ENCODE data around the gene DOK3. TPM values are rescaled to one million over a fixed set of nuclear protein-coding genes. Genes with fewer than 3 reads are reported as not detected.

The DOK3 gene
- polyA plus RNA-seq, 2 of the 4 experiments (the other 2 are of a cell fraction), result 1.3 to 7.1 TPM

GRCh38 chr5:177529247-177530203 is 19.9 kb upstream of the DOK3 start:
- H3K9me3 ChIP-seq, result no peaks in the 10 kb centered on the region
- no peak overlapping the region for H3K27ac ChIP-seq
- FAIRE-seq (no peak), ATAC-seq (0 out of 6 replicates have a peak, but pooled peaks of 1 of the 2 experiments have one; percentile 27), DNase-seq (ENCODE audit: low read depth in 1 of 2, low spot score in 1 of 2) (no peak)
- CTCF ChIA-PET, result interaction anchor here (1.0 to 3.8 kb wide), 2 partner anchors 16 to 28 kb away, joined by 5 to 18 read pairs; no protein-coding TSS in a partner anchor
- no peak overlapping the region for H3K4me3 ChIP-seq
- H3K4me2 ChIP-seq, result no peak overlapping the region
- POLR2A ChIA-PET, result interaction anchor here (1.6 kb wide), 1 partner anchor 12 kb away, joined by 3 read pairs; the partner anchor contains the start of gene DDX41
- H3K4me1 ChIP-seq, result no peaks in the 10 kb centered on the region
- TF ChIP-seq FOXS1 (CRISPR knock-in tag; IDR thresholded peaks at IDR 0.05), result no peak
- 91% methylated on average over 12 of the region's 12 CpGs for WGBS (ENCODE audit: missing lambda C conversion rate)

- FAIRE-seq (no peak), DNase-seq (ENCODE audit: low read depth in 1 of 2, low spot score in 1 of 2) (no peak), ATAC-seq (no peak)
- WGBS (ENCODE audit: missing lambda C conversion rate), result 95% methylated on average over 10 of the region's 10 CpGs
- Histone ChIP-seq H3K4me2 (no peak overlapping the region), H3K4me3 (no peak overlapping the region), H3K27ac (no peak overlapping the region), H3K9me3 (no peaks in the 10 kb centered on the region), H3K4me1 (no peaks in the 10 kb centered on the region)
- POLR2A ChIA-PET, result interaction anchor here (1.6 kb wide), 1 partner anchor 11 kb away, joined by 3 read pairs; the partner anchor contains the start of gene DDX41
- CTCF ChIA-PET, result interaction anchor here (0.6 to 1.3 kb wide), 2 partner anchors 149 to 158 kb away, joined by 3 to 4 read pairs; no protein-coding TSS in a partner anchor
- TF ChIP-seq MAZ (IDR thresholded peaks at IDR 0.05; ENCODE audit: borderline replicate concordance, low read depth, low read length) (no peak), CBX2 (IDR thresholded peaks at IDR 0.05; ENCODE audit: borderline replicate concordance, low read depth) (no peak), CTCF (IDR thresholded peaks at IDR 0.05) (no peak)
Measured at GRCh38 chr5:177528631-177529030, 19.0 kb upstream of the DOK3 start.

GRCh38 chr5:177527595-177527994 is 18.0 kb upstream of the DOK3 start:
- POLR2A ChIA-PET, result interaction anchor here (1.6 kb wide), 1 partner anchor 10 kb away, joined by 3 read pairs; the partner anchor contains the start of gene DDX41
- TF ChIP-seq EHF (CRISPR knock-in tag; IDR thresholded peaks at IDR 0.05) (no peak), USF2 (IDR thresholded peaks at IDR 0.05) (no peak), ZSCAN20 (CRISPR knock-in tag; IDR thresholded peaks at IDR 0.05) (no peak), ZC3H11A (IDR thresholded peaks at IDR 0.05) (no peak), TP53 (CRISPR knock-in tag; IDR thresholded peaks at IDR 0.05) (no peak), CHD4 (IDR thresholded peaks at IDR 0.05; ENCODE audit: borderline replicate concordance) (no peak), BHLHE40 (IDR thresholded peaks at IDR 0.05; ENCODE audit: low read depth, low read length) (no peak), POLR2AphosphoS2 (conservative IDR thresholded peaks at IDR 0.05; ENCODE audit: low read length) (no peak), JUN (IDR thresholded peaks at IDR 0.05) (no peak), ESRRA (IDR thresholded peaks at IDR 0.05; ENCODE audit: borderline replicate concordance, low read length) (no peak), RCOR1 (IDR thresholded peaks at IDR 0.05; ENCODE audit: low read depth, low read length) (no peak)
- Histone ChIP-seq H3K9me3 (no peaks in the 10 kb centered on the region), H3K4me2 (no peak overlapping the region), H3K27ac (no peak overlapping the region), H3K4me3 (no peak overlapping the region), H3K4me1 (no peaks in the 10 kb centered on the region)
- FAIRE-seq (no peak), ATAC-seq (no peak), DNase-seq (ENCODE audit: low read depth in 1 of 2, low spot score in 1 of 2) (no peak)
- CTCF ChIA-PET, result interaction anchor here (0.7 to 1.3 kb wide), 4 partner anchors 9 to 157 kb away, joined by 3 read pairs; no protein-coding TSS in a partner anchor
- 93% methylated on average over 8 of the region's 8 CpGs for WGBS (ENCODE audit: missing lambda C conversion rate)

Measured in A549 (cell line).